ENCODE measurements around the gene CST6.

Gene CST6

GRCh38 chr11:65972116-65972515 is 39.7 kb upstream of the CST6 start:
- TF ChIP-seq CTCF (IDR thresholded peaks at IDR 0.05; ENCODE audit: low read depth, low read length, missing control alignments), result no peak
- no peak overlapping the region for H3K4me3 ChIP-seq (ENCODE audit: low read depth, low read length)
- DNase-seq (ENCODE audit: low read depth), result no peak
- in situ Hi-C loops (cut with HindIII; ENCODE audit: low sequenced_read_pairs), result no loop called here

GRCh38 chr11:65973439-65974110 is 38.2 kb upstream of the CST6 start:
- H3K4me3 ChIP-seq (ENCODE audit: low read depth, low read length), result no peak overlapping the region
- no peak for DNase-seq (ENCODE audit: low read depth)
- TF ChIP-seq CTCF (IDR thresholded peaks at IDR 0.05; ENCODE audit: low read depth, low read length, missing control alignments), result no peak
- in situ Hi-C loops (cut with HindIII; ENCODE audit: low sequenced_read_pairs), result no loop called here

- in situ Hi-C loops (cut with HindIII; ENCODE audit: low sequenced_read_pairs), result no loop called here
- no peak for DNase-seq (ENCODE audit: low read depth)
- H3K4me3 ChIP-seq (ENCODE audit: low read depth, low read length), result no peak overlapping the region
- TF ChIP-seq CTCF (IDR thresholded peaks at IDR 0.05; ENCODE audit: low read depth, low read length, missing control alignments), result no peak
These were observed 36.0 kb upstream of the CST6 start for GRCh38 chr11:65975771-65976170.

GRCh38 chr11:65976216-65977176 is 35.3 kb upstream of the CST6 start:
- TF ChIP-seq CTCF (IDR thresholded peaks at IDR 0.05; ENCODE audit: low read depth, low read length, missing control alignments), result no peak
- no peak overlapping the region for H3K4me3 ChIP-seq (ENCODE audit: low read depth, low read length)
- DNase-seq (ENCODE audit: low read depth), result no peak
- in situ Hi-C loops (cut with HindIII; ENCODE audit: low sequenced_read_pairs), result no loop called here

GRCh38 chr11:65977621-65978390 is 34.0 kb upstream of the CST6 start:
- no peak for DNase-seq (ENCODE audit: low read depth)
- in situ Hi-C loops (cut with HindIII; ENCODE audit: low sequenced_read_pairs), result no loop called here
- no peak for TF ChIP-seq CTCF (IDR thresholded peaks at IDR 0.05; ENCODE audit: low read depth, low read length, missing control alignments)
- H3K4me3 ChIP-seq (ENCODE audit: low read depth, low read length), result no peak overlapping the region
